HG02943 (cell line): ENCODE results near the gene NFE2.

ENCODE experiments used
- ATAC-seq: cut with Tn5 transposase; IDR thresholded peaks from one replicate; pipeline ENCODE4 v1.9.1; 2021; ENCODE audit warnings: mild to moderate bottlenecking, low read depth, moderate library complexity; ENCODE audit not compliant: unreplicated experiment

The NFE2 gene

DNA sequence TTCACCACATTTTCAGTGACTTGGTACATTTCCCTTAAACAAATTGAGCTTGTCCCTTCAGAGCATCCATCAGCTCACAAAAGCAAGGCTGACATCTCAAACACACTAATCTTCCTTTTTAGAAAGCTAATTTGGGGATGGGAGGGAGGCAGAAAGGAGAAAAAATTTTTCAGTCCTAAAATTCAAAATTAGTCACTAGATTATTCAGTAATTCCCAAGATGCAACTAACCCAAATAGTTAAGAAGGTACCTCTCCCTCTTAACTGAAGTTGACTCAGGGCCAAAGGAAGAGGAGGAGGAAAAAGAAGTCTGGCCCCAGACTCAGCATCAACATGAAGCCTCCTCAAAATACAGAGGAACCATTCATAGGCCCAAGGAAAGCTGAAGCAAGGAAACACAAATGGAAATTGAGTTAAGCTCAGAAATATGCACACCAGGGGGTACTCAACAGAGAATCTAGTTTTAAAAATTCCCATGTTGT lies 42.6 kb downstream of the NFE2 start:
- no peak for ATAC-seq

- ATAC-seq, result no peak
Measured at GRCh38 chr12:54257332-54257731, 43.5 kb downstream of the NFE2 start.

GRCh38 chr12:54253240-54253639 lies 47.6 kb downstream of the NFE2 start:
- ATAC-seq, result no peak

GRCh38 chr12:54251667-54252284 lies 49.0 kb downstream of the NFE2 start:
- ATAC-seq, result no peak

DNA sequence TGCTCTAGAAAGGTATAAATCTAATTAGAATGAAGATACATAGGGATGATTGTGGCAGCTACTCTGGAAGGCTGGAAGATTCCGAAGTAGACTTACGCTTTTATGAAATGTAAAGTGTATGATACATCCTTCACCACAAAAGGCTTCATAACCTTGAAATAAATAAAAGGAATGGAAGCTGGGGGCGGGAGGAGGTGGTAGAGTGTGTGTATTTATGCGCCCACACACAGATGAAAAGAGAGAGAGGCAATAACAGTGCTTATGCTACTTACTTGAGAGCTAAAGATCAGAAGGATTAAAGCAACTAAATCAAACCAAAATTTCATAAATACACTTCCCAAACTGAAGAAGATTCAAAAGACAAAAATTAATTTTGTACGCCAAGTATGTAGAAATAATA lies 51.3 kb downstream of the NFE2 start:
- ATAC-seq, result no peak

DNA sequence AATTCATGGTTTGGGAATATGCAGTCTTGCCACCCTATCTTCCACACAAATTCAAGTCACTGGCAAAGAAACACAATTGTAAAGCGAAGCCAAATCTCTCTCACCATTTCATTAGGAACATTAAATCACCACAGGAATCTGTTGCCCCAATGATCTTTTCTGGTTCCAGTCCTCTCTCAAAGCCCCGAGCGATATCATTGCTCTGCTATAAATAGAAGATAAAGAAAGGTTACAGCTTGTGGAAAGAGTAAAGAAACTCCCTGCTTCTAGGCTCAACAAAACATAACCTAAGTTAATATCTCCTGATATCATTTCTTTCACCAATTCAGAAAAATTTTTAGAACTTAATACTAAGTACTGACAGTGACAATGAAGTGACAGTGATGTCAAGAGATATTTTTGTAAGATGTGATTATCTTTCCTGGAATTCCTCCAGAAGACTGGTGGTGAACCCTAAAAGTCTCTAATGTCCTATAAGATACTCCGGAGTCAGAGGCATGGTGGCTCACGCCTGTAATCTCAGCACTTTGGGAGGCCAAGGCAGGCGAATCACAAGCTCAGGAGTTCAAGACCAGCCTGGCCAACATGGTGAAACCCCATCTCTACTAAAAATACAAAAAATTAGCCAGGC lies 54.7 kb downstream of the NFE2 start:
- ATAC-seq, result no peak
